H1 (cell line): ENCODE measurements around the gene FOXL1. TPM values are rescaled to one million over a fixed set of nuclear protein-coding genes. Genes with fewer than 3 reads are reported as not detected.

Experiments used
- CTCF ChIA-PET: fragments of 300-600 bp; sonication (Branson Sonifier 250); formaldehyde crosslinking; loops from one replicate; lab custom pipeline; 2021; ENCODE audit not compliant: partially characterized antibody; lab: Charles Lee
- POLR2A ChIA-PET: fragments of 300-600 bp; sonication (Branson Sonifier 250); formaldehyde crosslinking; loops from one replicate; lab custom pipeline; 2021; ENCODE audit warnings: inconsistent platforms; ENCODE audit not compliant: partially characterized antibody; lab: Charles Lee
- DNase-seq, 2 experiments: peaks; one replicate each; pipeline versions ENCODE4 v3.0.0 to v3.0.0-alpha.2; 2010 to 2022; ENCODE audit warnings: low spot score in 2 of 2, low read depth in 1 of 2, mixed read lengths in 1 of 2
- FAIRE-seq: peaks from 2 replicates; lab custom pipeline; 2011; peaks lifted over from hg19 to GRCh38; lab: Jason Lieb, UNC
- H2AFZ ChIP-seq: 2 replicates; pipeline ENCODE4 v1.8.1; 2012; ENCODE audit warnings: low read length, inconsistent platforms
- H2AK5ac ChIP-seq: 2 replicates; pipeline ENCODE4 v1.6.1; 2013; ENCODE audit warnings: low read depth, low read length
- H2BK120ac ChIP-seq: replicated peaks from 2 replicates; pipeline ENCODE3; 2013; ENCODE audit warnings: low read depth, low read length, inconsistent platforms
- H2BK12ac ChIP-seq: 2 replicates; pipeline ENCODE4 v1.6.1; 2013; ENCODE audit warnings: low read depth, low read length
- H2BK15ac ChIP-seq: 2 replicates; pipeline ENCODE4 v1.6.1; 2013; ENCODE audit warnings: low read length
- H2BK20ac ChIP-seq: 2 replicates; pipeline ENCODE4 v1.6.1; 2013; ENCODE audit warnings: low read length
- H2BK5ac ChIP-seq: 2 replicates; pipeline ENCODE4 v1.6.1; 2013; ENCODE audit warnings: low read depth, low read length
- H3K14ac ChIP-seq: 2 replicates; pipeline ENCODE4 v1.6.1; 2013; ENCODE audit warnings: inconsistent platforms; ENCODE audit not compliant: insufficient read length
- H3K18ac ChIP-seq: 2 replicates; pipeline ENCODE4 v1.6.1; 2013; ENCODE audit warnings: low read length; ENCODE audit errors: extremely low read depth
- H3K23ac ChIP-seq: 2 replicates; pipeline ENCODE4 v1.6.1; 2013; ENCODE audit warnings: inconsistent platforms; ENCODE audit not compliant: insufficient read length
- H3K23me2 ChIP-seq: 2 replicates; pipeline ENCODE4 v1.6.1; 2013; ENCODE audit warnings: low read depth, low read length
- H3K27ac ChIP-seq: 2 replicates; pipeline ENCODE4 v1.6.1; 2011; ENCODE audit warnings: low read depth, low read length, inconsistent platforms
- H3K27me3 ChIP-seq, 4 experiments: replicated peaks in 1 of 4; 1 replicate in 1 of 4; 2 replicates in 3 of 4; pipeline versions ENCODE4 v1.6.1 to v1.8.1; 2011 to 2013; ENCODE audit warnings: low read length in 3 of 4, mild to moderate bottlenecking in 3 of 4, inconsistent platforms in 2 of 4, mixed read lengths in 2 of 4, moderate library complexity in 1 of 4; ENCODE audit not compliant: control insufficient read depth in 3 of 4, insufficient read depth in 3 of 4; ENCODE audit errors: extremely low read depth in 1 of 4
- H3K36me3 ChIP-seq, 4 experiments: 2 replicates each; pipeline versions ENCODE4 v1.6.1 to v1.8.1; 2011 to 2013; ENCODE audit warnings: mild to moderate bottlenecking in 4 of 4, low read length in 3 of 4, moderate library complexity in 2 of 4, control low read depth in 1 of 4, inconsistent platforms in 1 of 4; ENCODE audit not compliant: insufficient read depth in 4 of 4, control insufficient read depth in 2 of 4
- H3K4ac ChIP-seq: replicated peaks from 2 replicates; pipeline ENCODE3; 2013; ENCODE audit warnings: low read length, low read depth, mixed read lengths, inconsistent platforms; ENCODE audit not compliant: insufficient read length
- H3K4me1 ChIP-seq, 4 experiments: replicated peaks in 1 of 4; 1 replicate in 1 of 4; 2 replicates in 3 of 4; pipeline versions ENCODE4 v1.6.1 to v1.8.1; 2011 to 2013; ENCODE audit warnings: low read length in 3 of 4, inconsistent platforms in 2 of 4, mixed read lengths in 1 of 4; ENCODE audit not compliant: insufficient read depth in 4 of 4, control insufficient read depth in 3 of 4
- H3K4me2 ChIP-seq, 2 experiments: 2 replicates each; pipeline versions ENCODE4 v1.6.1 to v1.8.1; 2011 to 2013; ENCODE audit warnings: low read depth in 2 of 2, low read length in 2 of 2, control low read depth in 1 of 2, inconsistent platforms in 1 of 2, mild to moderate bottlenecking in 1 of 2; ENCODE audit not compliant: insufficient read depth in 1 of 2
- H3K4me3 ChIP-seq, 4 experiments: fragments of 200-600, 300-600 bp in 1 of 4; sonication (generic), shearing (Covaris generic), sonication (Bioruptor Twin) in 1 of 4; 2 replicates each; pipeline versions ENCODE4 v1.5.1 to v1.8.1; 2011 to 2016; ENCODE audit warnings: low read length in 4 of 4, low read depth in 3 of 4, control low read depth in 2 of 4, inconsistent platforms in 2 of 4, mild to moderate bottlenecking in 2 of 4, mixed read lengths in 1 of 4, moderate library complexity in 1 of 4; ENCODE audit not compliant: insufficient read depth in 2 of 4; ENCODE audit errors: extremely low read depth in 1 of 4
- H3K56ac ChIP-seq: replicated peaks from 2 replicates; pipeline ENCODE3; 2013; ENCODE audit warnings: low read depth, mild to moderate bottlenecking, mixed read lengths, low read length, inconsistent platforms; ENCODE audit not compliant: insufficient read length
- H3K79me1 ChIP-seq: 2 replicates; pipeline ENCODE4 v1.6.1; 2013; ENCODE audit warnings: low read depth, low read length, control low read depth
- H3K79me2 ChIP-seq, 2 experiments: 2 replicates each; pipeline versions ENCODE4 v1.6.1 to v1.8.1; 2012 to 2013; ENCODE audit warnings: low read length in 2 of 2, mild to moderate bottlenecking in 2 of 2, inconsistent platforms in 1 of 2; ENCODE audit not compliant: insufficient read depth in 2 of 2, control insufficient read depth in 1 of 2
- H3K9ac ChIP-seq, 4 experiments: replicated peaks in 1 of 4; 1 replicate in 1 of 4; 2 replicates in 3 of 4; pipeline versions ENCODE4 v1.6.1 to v1.8.1; 2011 to 2013; ENCODE audit warnings: low read depth in 3 of 4, low read length in 3 of 4, control low read depth in 2 of 4, mild to moderate bottlenecking in 2 of 4, moderate library complexity in 2 of 4, inconsistent platforms in 1 of 4; ENCODE audit errors: extremely low read depth in 1 of 4
- H3K9me3 ChIP-seq, 2 experiments: 2 replicates each; pipeline versions ENCODE4 v1.6.1 to v1.8.1; 2012 to 2013; ENCODE audit warnings: mild to moderate bottlenecking in 2 of 2, moderate library complexity in 2 of 2, control low read depth in 1 of 2, inconsistent platforms in 1 of 2, low read depth in 1 of 2, low read length in 1 of 2, mixed read lengths in 1 of 2; ENCODE audit not compliant: insufficient read depth in 2 of 2
- H4K20me1 ChIP-seq, 2 experiments: replicated peaks in 1 of 2; 2 replicates each; pipeline versions ENCODE3 to v1.8.1; 2011 to 2013; ENCODE audit warnings: inconsistent platforms in 2 of 2, low read length in 2 of 2, mild to moderate bottlenecking in 1 of 2; ENCODE audit not compliant: insufficient read depth in 2 of 2, control insufficient read depth in 1 of 2
- H4K5ac ChIP-seq: 2 replicates; pipeline ENCODE4 v1.6.1; 2013; ENCODE audit warnings: low read length, low read depth, mixed read lengths, inconsistent platforms; ENCODE audit not compliant: insufficient read length
- H4K8ac ChIP-seq: 2 replicates; pipeline ENCODE4 v1.8.0; 2013; ENCODE audit warnings: mild to moderate bottlenecking, moderate library complexity, low read length, inconsistent platforms; ENCODE audit not compliant: insufficient read depth; ENCODE audit errors: extremely low read depth
- H4K91ac ChIP-seq: replicated peaks from 2 replicates; pipeline ENCODE3; 2013; ENCODE audit warnings: low read length, mixed read lengths, inconsistent platforms; ENCODE audit not compliant: insufficient read length
- ASH2L ChIP-seq: fragments of 200-600, 300-600 bp; sonication (generic); IDR thresholded peaks from one replicate; pipeline ENCODE4 v1.7.1; 2017; ENCODE audit warnings: low read length
- CTBP2 ChIP-seq: IDR thresholded peaks from 2 replicates; pipeline ENCODE4 v1.7.0; 2011; ENCODE audit warnings: borderline replicate concordance, mild to moderate bottlenecking, moderate library complexity, mixed read lengths, low read length; ENCODE audit not compliant: insufficient read depth, insufficient read length
- GTF2F1 ChIP-seq: IDR thresholded peaks from 2 replicates; pipeline ENCODE4 v1.6.1; 2012; ENCODE audit warnings: low read depth, low read length, improper control_type of control experiment, borderline replicate concordance
- JUND ChIP-seq: IDR thresholded peaks from 2 replicates; pipeline ENCODE4 v1.6.1; 2011; ENCODE audit warnings: mild to moderate bottlenecking, improper control_type of control experiment, low read length
- NANOG ChIP-seq: IDR thresholded peaks from 2 replicates; pipeline ENCODE4 v1.6.1; 2011; ENCODE audit warnings: low read length, low read depth, mild to moderate bottlenecking, inconsistent platforms; ENCODE audit not compliant: insufficient read depth, poor library complexity, severe bottlenecking
- POLR2A ChIP-seq, 2 experiments: IDR thresholded peaks; 1 replicate in 1 of 2; 2 replicates in 1 of 2; pipeline ENCODE4 v1.6.1; 2011; ENCODE audit warnings: low read depth in 2 of 2, low read length in 2 of 2, mild to moderate bottlenecking in 2 of 2; ENCODE audit errors: control extremely low read depth in 1 of 2
- POLR2AphosphoS5 ChIP-seq: IDR thresholded peaks from 2 replicates; pipeline ENCODE4 v1.6.1; 2011; ENCODE audit warnings: low read depth, low read length
- RNF2 ChIP-seq: fragments of 200-900, 300-1000 bp; sonication (generic); IDR thresholded peaks from 2 replicates; pipeline ENCODE4 v1.7.1; 2016; ENCODE audit warnings: borderline replicate concordance, low read depth, mild to moderate bottlenecking, antibody characterized with exemption, low read length; ENCODE audit not compliant: poor library complexity, severe bottlenecking; ENCODE audit errors: missing control alignments
- SAP30 ChIP-seq: fragments of 300-600 bp; sonication (generic); IDR thresholded peaks from 2 replicates; pipeline ENCODE4 v1.7.1; 2012; ENCODE audit warnings: low read length, moderate library complexity, mild to moderate bottlenecking, inconsistent platforms; ENCODE audit not compliant: insufficient read depth, insufficient replicate concordance
- SIX5 ChIP-seq: IDR thresholded peaks from 2 replicates; pipeline ENCODE4 v1.6.1; 2011; ENCODE audit warnings: mild to moderate bottlenecking, low read depth, low read length
- SP4 ChIP-seq: IDR thresholded peaks from 2 replicates; pipeline ENCODE4 v1.6.1; 2012; ENCODE audit warnings: low read length, inconsistent platforms
- ZNF274 ChIP-seq: IDR thresholded peaks from 2 replicates; pipeline ENCODE4 v1.7.0; 2012; ENCODE audit warnings: low read length, borderline replicate concordance; ENCODE audit errors: extremely low read depth
- WGBS, 2 experiments: shearing (Covaris generic) in 1 of 2; methylation state at CpG; one replicate each; pipeline versions ENCODE4 v1.1.6 to v1.1.7; 2013 to 2015; ENCODE audit warnings: low lambda C conversion rate in 2 of 2, mixed read lengths in 2 of 2, inconsistent platforms in 1 of 2, low coverage in 1 of 2, missing lambda C conversion rate in 1 of 2; ENCODE audit not compliant: insufficient replicate concordance in 2 of 2, insufficient coverage in 1 of 2, insufficient read length in 1 of 2; ENCODE audit errors: extremely low coverage in 1 of 2, missing lambda C conversion rate in 1 of 2; 5-methylcytosine and 5-hydroxymethylcytosine counted together
- polyA plus RNA-seq, 7 experiments: library from polyadenylated mRNA; depleted of rRNA in 3 of 7; stranded (reverse) in 5 of 7; unstranded in 2 of 7; fragments of >200 nt in 5 of 7; fragments of 200-250 nt in 2 of 7; gene quantifications; 1 replicate in 5 of 7; 2 replicates in 1 of 7; 4 replicates in 1 of 7; pipeline versions ENCODE4 v1.2.1 to v1.2.3, GENCODE V29; 2011 to 2013; ENCODE audit warnings: missing spikeins in 2 of 7, mixed read lengths in 2 of 7
- total RNA-seq: library from RNA; stranded (reverse); fragmentation: NEBNext Ultra II Directional; extraction: Animal tissue kit (Norgen Biotek cat#: 25700); gene quantifications from 2 replicates; pipeline ENCODE4 v1.2.1, GENCODE V29; 2021
- TF ChIP-seq, protein P1 (sequence below): IDR thresholded peaks from 2 replicates; pipeline ENCODE4 v1.6.1; 2011; ENCODE audit warnings: low read length, improper control_type of control experiment

Gene FOXL1
- total and polyA plus RNA-seq, 2 of the 8 experiments (the other 6 are each of a cell fraction or from before 2014, with no cell fraction given): 0.03 TPM; not detected in 1

DNA sequence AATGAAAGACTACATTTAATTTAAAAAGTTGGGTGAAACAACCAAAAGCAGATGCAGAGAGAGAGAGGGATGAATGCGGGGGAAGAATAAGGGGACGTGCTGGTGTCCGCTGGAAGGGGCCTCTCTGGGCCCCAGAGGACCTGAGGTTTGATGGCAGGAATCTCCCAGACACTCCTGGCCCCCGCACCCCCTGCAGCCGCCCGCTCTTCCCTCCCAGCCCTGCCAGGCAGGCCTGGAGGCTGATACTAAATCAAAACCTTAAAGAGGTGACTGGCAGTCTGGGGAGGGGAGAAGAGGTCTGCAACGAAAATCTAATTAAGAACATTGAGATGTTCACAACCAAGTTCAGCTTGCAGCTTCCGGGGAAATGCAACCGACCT, 2.4 kb downstream of the FOXL1 start:
- Histone ChIP-seq H3K14ac (no peak overlapping the region), H3K56ac (no peak overlapping the region), H2BK120ac (no peak overlapping the region), H2AK5ac (no peak overlapping the region), H4K20me1 (peaks cover 2 to 3% of the 10 kb centered on the region in 2 experiments), H3K9me3 (no peaks in the 10 kb centered on the region), H3K4me3 (no peak overlapping the region), H3K9ac (no peak overlapping the region), H2BK15ac (no peak overlapping the region), H2BK12ac (no peak overlapping the region), H3K27ac (no peak overlapping the region), H4K91ac (no peak overlapping the region), H3K79me2 (no peaks in the 10 kb centered on the region), H2BK5ac (no peak overlapping the region), H3K79me1 (no peaks in the 10 kb centered on the region), H2AFZ (no peak overlapping the region), H3K18ac (no peak overlapping the region), H3K23ac (no peak overlapping the region), H3K4me2 (no peak overlapping the region), H3K4me1 (peaks cover 3 to 31% (median 17%) of the 10 kb centered on the region in 4 experiments), H4K8ac (no peak overlapping the region), H3K23me2 (peaks cover 11% of the 10 kb centered on the region; the same call in 1 of the 2 replicates), H3K36me3 (peaks cover 0 to 10% (median 0%) of the 10 kb centered on the region in 4 experiments; a peak in 1 of 8 replicates), H4K5ac (no peak overlapping the region), H3K27me3 (peaks cover 51 to 79% (median 61%) of the 10 kb centered on the region in 4 experiments), H3K4ac (no peak overlapping the region), H2BK20ac (no peak overlapping the region)
- FAIRE-seq (no peak), DNase-seq (no peak)
- CTCF ChIA-PET: interaction anchor here (3.5 kb wide), 1 partner anchor 17 kb away, joined by 13 read pairs; no protein-coding TSS in a partner anchor
- POLR2A ChIA-PET: no interaction called here
- WGBS, 2 experiments: 60% methylated on average over 9 of the region's 9 CpGs; no CpG with 5 or more reads in 1 of the 2 experiments
- no peak for TF ChIP-seq SIX5
- no peak for TF ChIP-seq GTF2F1
- no peak for TF ChIP-seq JUND
- no peak for TF ChIP-seq NANOG
- TF ChIP-seq POLR2AphosphoS5: no peak
- no peak for TF ChIP-seq ASH2L
- TF ChIP-seq ZNF274: no peak
- no peak for TF ChIP-seq POLR2A (IDR thresholded peaks at IDR 0.05; ENCODE audit: control extremely low read depth in 1 of 2, low read depth in 2 of 2, low read length in 2 of 2)
- TF ChIP-seq RNF2: no peak
- no peak for TF ChIP-seq SAP30
- no peak for TF ChIP-seq CTBP2
- TF ChIP-seq SP4: no peak
- TF ChIP-seq, protein P1, sequence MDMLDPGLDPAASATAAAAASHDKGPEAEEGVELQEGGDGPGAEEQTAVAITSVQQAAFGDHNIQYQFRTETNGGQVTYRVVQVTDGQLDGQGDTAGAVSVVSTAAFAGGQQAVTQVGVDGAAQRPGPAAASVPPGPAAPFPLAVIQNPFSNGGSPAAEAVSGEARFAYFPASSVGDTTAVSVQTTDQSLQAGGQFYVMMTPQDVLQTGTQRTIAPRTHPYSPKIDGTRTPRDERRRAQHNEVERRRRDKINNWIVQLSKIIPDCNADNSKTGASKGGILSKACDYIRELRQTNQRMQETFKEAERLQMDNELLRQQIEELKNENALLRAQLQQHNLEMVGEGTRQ: no peak
